GM15510 (cell line): ENCODE measurements around the gene GNG12.

ENCODE experiments used
- POLR2A ChIP-seq: IDR thresholded peaks from 3 replicates; pipeline ENCODE4 v1.6.1; 2011; ENCODE audit warnings: borderline replicate concordance; ENCODE audit not compliant: insufficient read length; ENCODE audit errors: extremely low read depth

The GNG12 gene

GRCh38 chr1:67788904-67789303 lies 44.4 kb downstream of the GNG12 start:
- no peak for TF ChIP-seq POLR2A

- TF ChIP-seq POLR2A, result no peak
These were observed 45.0 kb downstream of the GNG12 start for GRCh38 chr1:67788238-67788790.

- TF ChIP-seq POLR2A, result no peak
These were observed 45.5 kb downstream of the GNG12 start for GRCh38 chr1:67787746-67788145.

DNA sequence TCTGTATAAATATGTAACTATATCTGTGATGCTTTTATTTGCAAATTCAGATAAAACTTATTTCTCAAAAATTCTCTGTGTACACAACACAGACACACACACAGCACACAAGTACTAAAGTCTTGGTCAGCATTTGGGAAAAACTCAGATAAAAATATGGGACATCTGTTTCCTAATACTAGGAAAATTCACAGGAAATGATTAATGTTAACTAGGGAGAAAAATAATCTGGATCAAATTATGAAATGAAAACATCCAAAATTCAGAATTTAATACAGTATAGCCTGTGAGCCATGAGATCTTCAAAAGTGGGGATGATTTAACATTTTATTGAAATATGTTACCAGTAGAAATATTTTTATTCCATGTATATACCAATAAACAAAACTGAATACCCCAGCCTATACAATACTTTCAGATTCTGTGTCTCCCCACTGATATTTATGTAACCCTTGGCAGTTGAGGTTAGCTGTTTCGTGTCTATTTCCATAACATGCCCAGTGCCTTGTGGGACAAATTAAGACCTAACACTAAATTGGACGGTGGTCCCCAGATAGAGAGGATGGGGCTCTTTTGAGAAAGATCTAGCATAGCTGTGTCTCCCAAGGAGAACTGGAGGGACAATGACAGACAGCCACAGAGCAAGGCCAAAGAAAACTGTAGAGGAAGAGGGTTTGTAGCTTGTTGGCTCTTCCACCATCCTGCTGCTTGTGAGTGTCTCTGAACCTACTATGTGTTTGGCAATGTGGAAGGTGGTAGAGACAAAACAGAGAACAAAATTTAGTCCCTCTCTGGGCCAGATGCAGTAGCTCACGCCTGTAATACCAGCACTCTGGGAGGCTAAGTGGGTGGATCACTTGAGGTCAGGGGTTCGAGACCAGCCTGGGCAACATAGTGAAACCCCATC lies 47.2 kb downstream of the GNG12 start:
- no peak for TF ChIP-seq POLR2A

DNA sequence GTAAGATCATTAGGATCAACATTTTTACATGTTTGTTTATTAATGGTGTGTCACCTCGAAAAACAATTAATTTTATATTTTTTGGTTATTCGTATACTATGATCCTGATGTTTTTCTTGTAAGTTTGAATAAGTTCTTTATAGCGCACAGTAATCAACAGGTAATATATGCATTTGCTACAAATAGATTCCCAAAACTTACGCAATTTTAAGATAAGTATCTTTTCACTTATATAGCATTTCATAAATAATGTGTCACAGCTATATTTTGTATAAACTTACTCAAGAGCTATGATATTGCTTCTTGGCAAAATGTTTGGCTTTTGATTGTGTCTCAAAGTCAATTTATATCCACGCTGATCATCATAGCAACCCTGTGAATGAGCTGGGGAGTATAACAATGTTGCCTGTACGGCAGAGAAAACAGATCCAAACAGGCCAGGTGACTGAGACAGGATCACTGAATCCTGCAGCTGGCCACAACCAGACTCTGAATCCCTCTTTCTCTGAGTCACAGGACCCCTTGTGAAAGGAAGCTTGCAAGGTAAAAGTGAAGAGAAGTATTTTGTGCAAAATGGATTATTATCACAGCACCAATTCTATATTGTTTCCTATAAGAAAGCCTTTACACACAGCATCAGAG lies 48.6 kb downstream of the GNG12 start:
- no peak for TF ChIP-seq POLR2A

DNA sequence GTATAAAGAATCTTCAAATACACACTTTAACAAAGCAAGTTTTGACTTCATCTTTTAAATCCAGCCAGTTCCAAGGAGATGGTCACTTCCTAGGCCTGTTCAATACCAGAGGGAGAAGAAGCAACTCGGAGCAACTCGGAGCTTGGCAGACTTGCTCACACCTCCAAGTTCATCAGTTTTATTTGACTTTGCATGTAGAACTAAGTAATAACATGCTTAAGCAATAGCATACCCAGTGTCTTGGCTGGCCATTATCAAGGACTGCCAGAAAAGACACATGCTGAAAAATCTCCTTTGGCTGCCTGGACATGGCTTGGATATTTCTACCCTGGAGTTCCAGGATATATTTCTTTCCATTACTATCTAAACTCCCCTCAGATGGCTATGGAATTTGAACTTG lies 52.6 kb downstream of the GNG12 start:
- TF ChIP-seq POLR2A, result no peak

- TF ChIP-seq POLR2A, result no peak
These were observed 55.8 kb downstream of the GNG12 start for GRCh38 chr1:67777440-67777839.

DNA sequence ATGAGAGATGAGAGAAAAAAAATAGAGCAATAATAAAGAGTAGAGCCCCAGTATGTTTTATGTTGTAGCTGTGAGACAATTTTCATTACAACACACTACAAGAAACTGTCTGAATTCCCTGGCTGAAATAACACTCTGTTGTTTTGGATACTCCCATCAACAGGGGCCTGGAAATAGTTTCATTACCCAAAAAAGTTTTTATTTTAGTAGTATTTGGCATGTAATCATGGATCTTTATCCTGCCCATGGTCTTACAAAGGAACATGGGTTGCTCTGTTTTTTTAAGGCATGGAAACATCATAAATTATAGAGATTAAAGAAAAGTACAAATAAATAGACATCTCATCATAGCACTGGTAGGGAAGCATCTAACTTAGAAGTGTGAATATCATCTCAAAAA lies 56.3 kb downstream of the GNG12 start:
- no peak for TF ChIP-seq POLR2A

DNA sequence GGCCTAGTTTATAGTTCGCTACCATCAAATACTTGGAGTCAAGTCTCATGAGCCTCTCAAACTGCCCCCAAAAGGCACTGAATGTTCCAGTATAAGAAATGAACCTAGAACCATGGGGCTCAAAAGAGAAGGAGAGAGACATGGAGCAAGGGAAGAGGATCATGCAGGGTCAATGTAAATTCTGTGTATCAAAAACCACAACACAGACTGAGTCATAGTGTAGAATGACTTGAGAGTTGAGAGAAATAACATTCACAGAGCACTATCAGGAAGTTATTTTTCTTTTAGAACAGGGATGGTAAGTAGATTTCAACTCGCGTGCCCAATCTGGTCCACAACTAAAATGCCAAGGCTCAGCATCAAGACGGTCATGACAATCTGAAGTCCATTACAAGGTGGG lies 59.8 kb downstream of the GNG12 start:
- TF ChIP-seq POLR2A, result no peak

DNA sequence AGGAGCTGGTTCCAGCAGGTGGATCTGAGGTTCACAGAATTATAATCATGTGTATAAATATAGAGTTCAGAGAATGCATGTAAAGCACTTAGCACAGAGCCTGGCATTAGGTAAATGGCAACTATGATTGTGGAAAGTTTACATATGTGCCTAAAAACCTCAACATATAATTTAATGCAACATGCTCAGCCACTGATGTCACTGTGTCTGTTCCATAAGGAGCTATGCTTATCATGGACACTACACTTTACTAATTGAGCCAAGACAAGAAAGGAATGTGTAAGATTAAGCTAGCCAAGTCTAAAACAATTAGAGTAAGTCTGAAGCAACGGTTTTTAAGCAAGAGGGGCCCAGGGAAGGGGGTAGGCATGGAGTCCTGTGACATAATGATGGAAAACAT lies 61.5 kb downstream of the GNG12 start:
- TF ChIP-seq POLR2A, result no peak

GRCh38 chr1:67771152-67771551 lies 62.1 kb downstream of the GNG12 start:
- TF ChIP-seq POLR2A, result no peak

- no peak for TF ChIP-seq POLR2A
These were observed 63.5 kb downstream of the GNG12 start for GRCh38 chr1:67769633-67770256.

- TF ChIP-seq POLR2A, result no peak
These were observed 64.8 kb downstream of the GNG12 start for GRCh38 chr1:67768480-67768879.

DNA sequence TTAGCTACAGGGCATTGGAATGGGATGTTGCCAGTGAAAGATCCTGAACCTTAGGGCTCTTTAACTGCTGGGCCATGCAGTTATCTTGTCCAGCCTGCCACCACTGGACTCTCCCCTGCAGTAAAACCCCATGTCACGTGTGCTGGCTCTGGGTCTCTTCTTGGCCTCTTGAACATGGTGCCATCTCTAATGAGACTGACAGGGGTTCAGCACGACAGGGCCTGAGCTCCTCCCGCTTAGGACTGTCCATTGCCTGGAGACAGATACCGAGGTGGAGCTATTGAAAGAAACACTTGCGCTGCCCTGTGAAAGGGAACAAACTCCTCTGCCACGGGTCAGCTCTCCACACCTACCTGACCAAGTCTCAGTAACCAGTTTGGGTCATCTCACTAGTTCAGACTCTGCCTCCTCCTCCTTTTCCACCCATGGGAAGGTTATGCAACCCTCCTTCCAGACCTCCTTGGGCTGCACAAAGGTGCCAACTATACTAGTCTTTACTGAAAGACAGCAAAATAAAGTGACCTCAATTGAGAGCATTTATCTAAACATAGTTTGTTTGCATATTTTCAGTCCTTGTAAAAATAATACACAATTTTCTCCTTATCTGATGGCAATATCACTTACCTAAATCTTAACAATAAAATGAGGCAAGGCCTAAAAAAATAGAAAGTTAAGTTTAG lies 66.0 kb downstream of the GNG12 start:
- no peak for TF ChIP-seq POLR2A

GRCh38 chr1:67766141-67766978 lies 66.9 kb downstream of the GNG12 start:
- TF ChIP-seq POLR2A, result no peak

DNA sequence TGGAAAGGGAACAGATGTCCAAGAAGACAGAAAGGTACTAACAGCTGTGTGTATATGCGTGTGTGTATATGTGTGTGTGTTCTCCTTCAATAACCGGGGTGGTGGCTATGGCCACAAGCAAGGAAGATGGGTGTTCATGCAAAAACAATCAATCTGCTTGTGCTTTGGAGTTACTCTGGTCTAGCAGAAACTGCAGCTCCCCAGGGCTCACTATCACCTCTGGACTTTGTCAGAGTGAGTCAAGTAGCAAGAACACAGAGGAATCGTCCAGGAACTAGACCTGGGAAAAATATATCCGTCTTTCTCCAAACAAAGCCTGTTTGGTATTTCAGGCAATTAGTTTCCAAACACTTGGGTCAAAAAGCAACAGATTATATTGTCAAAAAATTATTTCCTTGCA lies 68.6 kb downstream of the GNG12 start:
- TF ChIP-seq POLR2A, result no peak
